Parathyroid adenoma (tissue), 2 donors: ENCODE results near the gene VAV1.
"Not testable (repeated sequence)": the region's sequence is repeated elsewhere in the genome, so short reads cannot be mapped to it uniquely, and the experiment has no call there.

Experiments used
- H2AFZ ChIP-seq: fragments of 300-600 bp; sonication (generic); one replicate; pipeline ENCODE4 v1.7.0; 2017; ENCODE audit warnings: antibody characterized with exemption, mild to moderate bottlenecking
- H3K27ac ChIP-seq: fragments of 300-600 bp; sonication (generic); one replicate; pipeline ENCODE4 v1.7.0; 2017
- H3K27me3 ChIP-seq: fragments of 300-600 bp; sonication (generic); one replicate; pipeline ENCODE4 v1.7.0; 2017; ENCODE audit warnings: low read length; ENCODE audit not compliant: control insufficient read depth, insufficient read depth
- H3K36me3 ChIP-seq: fragments of 300-600 bp; sonication (generic); one replicate; pipeline ENCODE4 v1.7.0; 2017; ENCODE audit warnings: low read length; ENCODE audit not compliant: control insufficient read depth, insufficient read depth
- H3K4me1 ChIP-seq: fragments of 300-600 bp; sonication (generic); one replicate; pipeline ENCODE4 v1.7.0; 2017; ENCODE audit warnings: control low read depth
- H3K4me2 ChIP-seq: fragments of 300-600 bp; sonication (generic); one replicate; pipeline ENCODE4 v1.7.0; 2017; ENCODE audit warnings: low read length
- H3K4me3 ChIP-seq: fragments of 300-600 bp; sonication (generic); one replicate; pipeline ENCODE4 v1.7.0; 2017; ENCODE audit warnings: low read depth, low read length
- H3K79me2 ChIP-seq: fragments of 300-600 bp; sonication (generic); one replicate; pipeline ENCODE4 v1.7.0; 2017; ENCODE audit warnings: control low read depth
- H3K9ac ChIP-seq: fragments of 300-600 bp; sonication (generic); one replicate; pipeline ENCODE4 v1.7.0; 2017; ENCODE audit warnings: mild to moderate bottlenecking
- H3K9me3 ChIP-seq: fragments of 300-600 bp; sonication (generic); one replicate; pipeline ENCODE4 v1.7.0; 2017; ENCODE audit warnings: low read length; ENCODE audit not compliant: control insufficient read depth
- CTCF ChIP-seq: fragments of 300-600 bp; sonication (generic); IDR thresholded peaks from one replicate; pipeline ENCODE4 v1.7.0; 2017; ENCODE audit warnings: antibody characterized with exemption, mild to moderate bottlenecking
- donor health status: primary hyperparathyroidism.

Gene VAV1

GRCh38 chr19:6760606-6761005, 11.9 kb upstream of the VAV1 start:
- Histone ChIP-seq H3K9me3 (no peaks in the 10 kb centered on the region), H3K4me2 (no peak overlapping the region)

DNA sequence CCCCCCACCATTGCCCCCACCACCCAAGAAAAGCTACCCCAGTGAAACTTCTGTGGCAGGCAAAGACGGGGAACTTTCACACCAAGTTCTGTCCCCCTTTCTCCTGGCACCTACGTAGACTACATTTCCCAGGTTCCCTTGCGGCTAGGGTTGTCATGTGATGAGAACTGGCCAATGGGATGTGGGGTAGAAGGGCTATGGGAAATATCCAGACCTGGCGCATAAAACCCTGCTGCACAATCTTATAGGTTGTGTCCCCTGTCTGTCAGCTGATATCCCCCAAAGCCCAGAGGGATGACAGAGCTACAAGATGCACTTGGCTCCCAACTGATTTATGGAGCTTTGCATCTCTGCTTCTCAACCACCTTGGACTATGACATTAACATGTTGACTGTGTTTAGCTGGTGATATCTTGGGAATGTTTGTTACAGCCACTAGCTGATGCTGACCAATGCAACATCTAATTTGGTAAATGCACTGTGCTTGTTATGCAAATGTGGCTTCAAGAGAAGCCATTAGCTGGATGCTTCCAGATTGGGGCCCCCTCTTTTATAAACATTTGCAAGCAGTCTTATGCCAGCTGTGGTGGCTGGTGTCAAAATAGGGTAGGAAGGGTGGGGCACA, 11.3 kb upstream of the VAV1 start:
- no peak for TF ChIP-seq CTCF
- no peak overlapping the region for H3K9ac ChIP-seq
- H3K79me2 ChIP-seq, result no peaks in the 10 kb centered on the region
- H3K36me3 ChIP-seq, result no peaks in the 10 kb centered on the region
- H3K4me1 ChIP-seq, result peaks cover 10% of the 10 kb centered on the region
- no peaks in the 10 kb centered on the region for H3K27me3 ChIP-seq
- H3K4me2 ChIP-seq, result no peak overlapping the region
- H3K9me3 ChIP-seq, result no peaks in the 10 kb centered on the region
- H3K27ac ChIP-seq, result no peak overlapping the region
- no peak overlapping the region for H3K4me3 ChIP-seq
- H2AFZ ChIP-seq, result no peak overlapping the region

More at GRCh38 chr19:6760606-6761005, 11.9 kb upstream of the VAV1 start:
- H3K9ac ChIP-seq, result no peak overlapping the region
- TF ChIP-seq CTCF, result no peak
- H3K27ac ChIP-seq, result no peak overlapping the region
- H3K4me1 ChIP-seq, result peaks cover 4% of the 10 kb centered on the region
- H3K27me3 ChIP-seq, result no peaks in the 10 kb centered on the region
- no peaks in the 10 kb centered on the region for H3K36me3 ChIP-seq
- H3K79me2 ChIP-seq, result no peaks in the 10 kb centered on the region
- H2AFZ ChIP-seq, result no peak overlapping the region
- H3K4me3 ChIP-seq, result no peak overlapping the region

- H3K4me3 ChIP-seq, H3K36me3 ChIP-seq, H2AFZ ChIP-seq, H3K27ac ChIP-seq, H3K27me3 ChIP-seq, H3K9ac ChIP-seq, H3K4me2 ChIP-seq, H3K9me3 ChIP-seq, H3K79me2 ChIP-seq: not testable (repeated sequence)
- H3K4me1 ChIP-seq, result peaks cover 17% of the 10 kb centered on the region
These were observed 10.2 kb upstream of the VAV1 start for GRCh38 chr19:6762253-6762797.

- Histone ChIP-seq H2AFZ (peak overlapping the region; percentile 85), H3K27me3 (no peaks in the 10 kb centered on the region), H3K79me2 (no peaks in the 10 kb centered on the region), H3K36me3 (no peaks in the 10 kb centered on the region), H3K27ac (peak overlapping the region; percentile 80), H3K4me2 (peak overlapping the region; percentile 97), H3K9ac (no peak overlapping the region), H3K4me1 (peaks cover 19% of the 10 kb centered on the region), H3K9me3 (no peaks in the 10 kb centered on the region), H3K4me3 (peak overlapping the region; percentile 89)
- no peak for TF ChIP-seq CTCF
These were observed 6.7 kb upstream of the VAV1 start for GRCh38 chr19:6765738-6766356.

- Histone ChIP-seq H3K4me1 (peaks cover 19% of the 10 kb centered on the region), H3K79me2 (no peaks in the 10 kb centered on the region), H3K36me3 (no peaks in the 10 kb centered on the region), H3K9me3 (no peaks in the 10 kb centered on the region), H3K27ac (peak overlapping the region; percentile 80), H3K4me2 (peak overlapping the region; percentile 97), H3K9ac (no peak overlapping the region), H3K4me3 (peak overlapping the region; percentile 89), H3K27me3 (no peaks in the 10 kb centered on the region), H2AFZ (peak overlapping the region; percentile 85)
- TF ChIP-seq CTCF, result no peak
These were observed 6.0 kb upstream of the VAV1 start for GRCh38 chr19:6766357-6767080.
